ENCODE results near the gene MISP. TPM values are rescaled to one million over a fixed set of nuclear protein-coding genes. Genes with fewer than 3 reads are reported as not detected.

MISP gene
- total and polyA plus RNA-seq, 2 experiments from 2014 or later = 0.27 to 0.28 TPM

DNA sequence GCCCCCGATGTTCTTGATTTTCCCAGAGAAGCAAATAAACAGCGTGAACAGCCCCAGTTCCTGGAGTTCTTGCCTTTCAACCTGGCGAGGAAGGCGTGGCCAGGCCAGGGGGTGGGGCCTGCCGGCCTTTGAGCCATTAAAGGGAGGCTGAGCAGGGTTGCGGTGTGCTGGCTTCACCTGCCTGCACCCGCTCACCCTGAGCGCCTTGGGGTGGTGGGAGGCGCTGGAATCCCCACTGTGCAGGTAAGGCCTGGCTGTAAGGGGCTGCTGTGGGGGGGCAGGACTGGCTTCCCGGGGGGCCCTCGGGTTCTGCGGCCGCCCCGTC, 2.7 kb upstream of the MISP start (continued):
- TF ChIP-seq ZNF462 (CRISPR knock-in tag; IDR thresholded peaks at IDR 0.05) = no peak
- no peak for TF ChIP-seq JUNB (IDR thresholded peaks at IDR 0.05; ENCODE audit: unreplicated experiment)
- TF ChIP-seq EZH2 (IDR thresholded peaks at IDR 0.05; ENCODE audit: low read depth, unreplicated experiment) = no peak
- TF ChIP-seq EZH2phosphoT487 (IDR thresholded peaks at IDR 0.05; ENCODE audit: unreplicated experiment) = no peak
- no peak for TF ChIP-seq CTCF (conservative IDR thresholded peaks at IDR 0.05; ENCODE audit: low read depth in 2 of 2)
- no peak for TF ChIP-seq POLR2AphosphoS5 (IDR thresholded peaks at IDR 0.05; ENCODE audit: low read depth)

- Histone ChIP-seq H3F3A (replicated peaks; ENCODE audit: low read depth) (0 out of 2 replicates have a peak, but pooled peaks cover 7% of the 10 kb centered on the region), H3K27ac (ENCODE audit: low read depth) (no peak overlapping the region), H3K36me3 (ENCODE audit: insufficient read depth) (no peaks in the 10 kb centered on the region), H3K4me1 (ENCODE audit: insufficient read depth) (no peaks in the 10 kb centered on the region), H3K27me3 (ENCODE audit: insufficient read depth) (no peaks in the 10 kb centered on the region), H2AFZ (no peak overlapping the region), H4K20me1 (replicated peaks; ENCODE audit: insufficient read depth) (no peaks in the 10 kb centered on the region), H3K4me3 (no peak overlapping the region), H3K9me2 (ENCODE audit: insufficient read depth) (no peaks in the 10 kb centered on the region), H3K4me2 (no peak overlapping the region), H3K79me2 (replicated peaks; ENCODE audit: insufficient read depth) (no peaks in the 10 kb centered on the region)
- Mint-ChIP-seq H3K4me1 (no peaks in the 10 kb centered on the region), H3K27ac (no peak overlapping the region), H3K4me3 (no peak overlapping the region), H3K36me3 (ENCODE audit: low read depth) (no peaks in the 10 kb centered on the region; the same call in 1 of the 3 replicates), H3K9me3 (peaks cover 10% of the 10 kb centered on the region; the same call in 2 of the 3 replicates), H3K27me3 (ENCODE audit: insufficient read depth, low read depth, poor library complexity) (peaks cover 8% of the 10 kb centered on the region)
- no peak for DNase-seq (ENCODE audit: low spot score)
- no peak for ATAC-seq
- TF ChIP-seq ZNF331 (CRISPR knock-in tag; IDR thresholded peaks at IDR 0.05; ENCODE audit: low read depth) = no peak
- no peak for TF ChIP-seq CTCF (conservative IDR thresholded peaks at IDR 0.05; ENCODE audit: low read depth in 2 of 2)
- TF ChIP-seq JUNB (IDR thresholded peaks at IDR 0.05; ENCODE audit: unreplicated experiment) = no peak
- TF ChIP-seq EZH2 (IDR thresholded peaks at IDR 0.05; ENCODE audit: low read depth, unreplicated experiment) = no peak
- TF ChIP-seq EZH2phosphoT487 (IDR thresholded peaks at IDR 0.05; ENCODE audit: unreplicated experiment) = no peak
- no peak for TF ChIP-seq NANOG (IDR thresholded peaks at IDR 0.05; ENCODE audit: borderline replicate concordance)
- no peak for TF ChIP-seq ETS1 (IDR thresholded peaks at IDR 0.05)
- no peak for TF ChIP-seq CREB1 (CRISPR knock-in tag; IDR thresholded peaks at IDR 0.05; ENCODE audit: low read depth)
These were observed 1.1 kb upstream of the MISP start for GRCh38 chr19:749811-750210.
